ENCODE results near the gene THAP3. TPM values are rescaled to one million over a fixed set of nuclear protein-coding genes. Genes with fewer than 3 reads are reported as not detected.

Gene THAP3
- total and polyA plus RNA-seq, 2 donors (not counting 1 experiment from before 2014, with no cell fraction given) = 20.2 to 30.4 TPM

DNA sequence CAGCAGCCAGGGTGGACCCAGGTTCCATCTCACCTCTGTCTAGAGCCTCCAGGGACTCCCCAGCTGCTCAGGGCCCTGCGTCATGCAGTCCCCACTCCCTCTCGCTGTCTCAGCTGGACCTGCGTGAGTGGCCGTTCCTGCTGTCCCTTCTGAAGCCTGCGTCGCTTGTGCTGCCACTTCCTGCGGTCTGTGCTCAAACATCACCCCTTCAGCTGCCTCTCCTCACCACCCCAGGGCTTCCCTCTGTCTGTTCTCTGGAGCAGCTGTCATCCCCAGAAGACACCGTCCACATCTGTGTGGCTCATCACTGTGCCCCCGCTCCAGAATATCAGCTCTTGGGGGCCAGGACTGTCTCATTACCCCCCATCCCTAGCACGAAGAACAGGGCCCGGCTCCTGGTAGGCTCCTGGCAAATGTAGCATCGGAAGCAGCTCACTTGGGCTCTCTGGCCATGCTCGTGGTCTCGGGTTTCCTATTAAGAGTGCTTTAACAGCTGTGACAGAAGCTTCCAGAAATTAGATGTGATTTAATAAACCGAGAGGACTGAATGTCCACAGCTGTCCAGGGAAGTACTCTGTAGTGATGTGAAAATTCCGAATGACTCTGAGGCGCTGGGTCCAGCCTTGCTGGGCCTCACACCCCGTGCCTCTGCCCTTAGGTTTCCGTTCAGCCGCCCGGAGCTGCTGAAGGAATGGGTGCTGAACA, 3.3 kb downstream of the THAP3 start:
- Histone ChIP-seq H3K27ac (ENCODE audit: low read length in 2 of 2) (no peak overlapping the region), H4K20me1 (ENCODE audit: control insufficient read depth, insufficient read depth, low read length, poor library complexity, severe bottlenecking) (peaks cover 40% of the 10 kb centered on the region), H3K27me3 (replicated peaks in 1 of 4; ENCODE audit: control extremely low read depth in 1 of 4, control insufficient read depth in 3 of 4, insufficient read depth in 4 of 4, low read length in 3 of 4) (no peaks in the 10 kb centered on the region), H2AFZ (ENCODE audit: insufficient read depth, low read depth, low read length, poor library complexity, severe bottlenecking) (no peak overlapping the region), H3K4me3 (ENCODE audit: control extremely low read depth in 1 of 5, extremely low read depth in 1 of 5, insufficient read depth in 1 of 5, low read depth in 2 of 5, low read length in 4 of 5) (no peak overlapping the region), H3K79me2 (ENCODE audit: control insufficient read depth, insufficient read depth, low read length) (peaks cover 46% of the 10 kb centered on the region), H3K4me1 (ENCODE audit: control insufficient read depth in 2 of 2, insufficient read depth in 2 of 2, low read length in 2 of 2) (peaks cover 13 to 32% of the 10 kb centered on the region in 2 donors), H3K9ac (ENCODE audit: low read length) (no peak overlapping the region), H3K4me2 (replicated peaks; ENCODE audit: low read depth, low read length, poor library complexity, severe bottlenecking) (no peak overlapping the region), H3K36me3 (replicated peaks in 1 of 2; ENCODE audit: control extremely low read depth in 1 of 2, control insufficient read depth in 1 of 2, extremely low read depth in 1 of 2, insufficient read depth in 2 of 2, low read length in 1 of 2) (peaks cover 3 to 33% of the 10 kb centered on the region in 2 experiments), H3K9me3 (ENCODE audit: control extremely low read depth in 1 of 3, control insufficient read depth in 2 of 3, insufficient read depth in 1 of 3, low read length in 2 of 3) (no peaks in the 10 kb centered on the region)
- H3K4me3 Mint-ChIP-seq = peak overlapping the region; percentile 79
- no peaks in the 10 kb centered on the region for H3K9me3 Mint-ChIP-seq (ENCODE audit: insufficient read depth)
- CTCF ChIA-PET = interaction anchor here (0.7 kb wide), 1 partner anchor 74 kb away, joined by 3 read pairs; the partner anchor contains the start of gene NOL9
- TF ChIP-seq, protein P1, sequence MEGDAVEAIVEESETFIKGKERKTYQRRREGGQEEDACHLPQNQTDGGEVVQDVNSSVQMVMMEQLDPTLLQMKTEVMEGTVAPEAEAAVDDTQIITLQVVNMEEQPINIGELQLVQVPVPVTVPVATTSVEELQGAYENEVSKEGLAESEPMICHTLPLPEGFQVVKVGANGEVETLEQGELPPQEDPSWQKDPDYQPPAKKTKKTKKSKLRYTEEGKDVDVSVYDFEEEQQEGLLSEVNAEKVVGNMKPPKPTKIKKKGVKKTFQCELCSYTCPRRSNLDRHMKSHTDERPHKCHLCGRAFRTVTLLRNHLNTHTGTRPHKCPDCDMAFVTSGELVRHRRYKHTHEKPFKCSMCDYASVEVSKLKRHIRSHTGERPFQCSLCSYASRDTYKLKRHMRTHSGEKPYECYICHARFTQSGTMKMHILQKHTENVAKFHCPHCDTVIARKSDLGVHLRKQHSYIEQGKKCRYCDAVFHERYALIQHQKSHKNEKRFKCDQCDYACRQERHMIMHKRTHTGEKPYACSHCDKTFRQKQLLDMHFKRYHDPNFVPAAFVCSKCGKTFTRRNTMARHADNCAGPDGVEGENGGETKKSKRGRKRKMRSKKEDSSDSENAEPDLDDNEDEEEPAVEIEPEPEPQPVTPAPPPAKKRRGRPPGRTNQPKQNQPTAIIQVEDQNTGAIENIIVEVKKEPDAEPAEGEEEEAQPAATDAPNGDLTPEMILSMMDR (IDR thresholded peaks at IDR 0.05) = no peak
- no peak for TF ChIP-seq EZH2 (IDR thresholded peaks at IDR 0.05; ENCODE audit: borderline replicate concordance, insufficient read depth, low read depth, low read length, poor library complexity, severe bottlenecking)
- H3K27me3 Mint-ChIP-seq = no peaks in the 10 kb centered on the region
- over 99% methylated on average over 21 of the region's 21 CpGs for WGBS (ENCODE audit: insufficient coverage)
- intact Hi-C loops (cut with micrococcal nuclease) = loop anchor here (5.0 kb wide), 1 partner anchor 74 kb away; the partner anchor contains the start of gene DNAJC11
- ATAC-seq (ENCODE audit: low read depth) (no peak), DNase-seq (no peak)
- no peak overlapping the region for H3K27ac Mint-ChIP-seq
- POLR2A ChIA-PET = no interaction called here
- H3K4me1 Mint-ChIP-seq = peaks cover 31% of the 10 kb centered on the region

- WGBS (ENCODE audit: insufficient coverage) = 90% methylated on average over 7 of the region's 12 CpGs
- H3K4me1 ChIP-seq (ENCODE audit: control insufficient read depth in 2 of 2, insufficient read depth in 2 of 2, low read length in 2 of 2) = peaks cover 13 to 32% of the 10 kb centered on the region in 2 donors
- no peak overlapping the region for H3K4me3 Mint-ChIP-seq
- H3K9me3 Mint-ChIP-seq (ENCODE audit: insufficient read depth) = no peaks in the 10 kb centered on the region
- no peak overlapping the region for H3K4me3 ChIP-seq (ENCODE audit: control extremely low read depth in 1 of 5, extremely low read depth in 1 of 5, insufficient read depth in 1 of 5, low read depth in 2 of 5, low read length in 4 of 5)
- ATAC-seq (ENCODE audit: low read depth) = no peak
- H3K9me3 ChIP-seq (ENCODE audit: control extremely low read depth in 1 of 3, control insufficient read depth in 2 of 3, insufficient read depth in 1 of 3, low read length in 2 of 3) = no peaks in the 10 kb centered on the region
- CTCF ChIA-PET = no interaction called here
- intact Hi-C loops (cut with micrococcal nuclease) = loop anchor here (5.0 kb wide), 1 partner anchor 73 kb away; the partner anchor contains the start of gene DNAJC11
- no peak for DNase-seq
- no peak overlapping the region for H2AFZ ChIP-seq (ENCODE audit: insufficient read depth, low read depth, low read length, poor library complexity, severe bottlenecking)
- no peak overlapping the region for H3K27ac Mint-ChIP-seq
- peaks cover 3 to 38% of the 10 kb centered on the region in 2 experiments for H3K36me3 ChIP-seq (replicated peaks in 1 of 2; ENCODE audit: control extremely low read depth in 1 of 2, control insufficient read depth in 1 of 2, extremely low read depth in 1 of 2, insufficient read depth in 2 of 2, low read length in 1 of 2)
- H4K20me1 ChIP-seq (ENCODE audit: control insufficient read depth, insufficient read depth, low read length, poor library complexity, severe bottlenecking) = peaks cover 40% of the 10 kb centered on the region
- POLR2A ChIA-PET = no interaction called here
- no peak overlapping the region for H3K9ac ChIP-seq (ENCODE audit: low read length)
- peaks cover 29% of the 10 kb centered on the region for H3K4me1 Mint-ChIP-seq
- no peak overlapping the region for H3K27ac ChIP-seq (ENCODE audit: low read length in 2 of 2)
- no peaks in the 10 kb centered on the region for H3K27me3 ChIP-seq (replicated peaks in 1 of 4; ENCODE audit: control extremely low read depth in 1 of 4, control insufficient read depth in 3 of 4, insufficient read depth in 4 of 4, low read length in 3 of 4)
- no peaks in the 10 kb centered on the region for H3K27me3 Mint-ChIP-seq
- no peak overlapping the region for H3K4me2 ChIP-seq (replicated peaks; ENCODE audit: low read depth, low read length, poor library complexity, severe bottlenecking)
- H3K79me2 ChIP-seq (ENCODE audit: control insufficient read depth, insufficient read depth, low read length) = peaks cover 46% of the 10 kb centered on the region
- TF ChIP-seq, protein P1 (IDR thresholded peaks at IDR 0.05) = no peak
- TF ChIP-seq EZH2 (IDR thresholded peaks at IDR 0.05; ENCODE audit: borderline replicate concordance, insufficient read depth, low read depth, low read length, poor library complexity, severe bottlenecking) = no peak
Observed at GRCh38 chr1:6628971-6629479, 4.4 kb downstream of the THAP3 start.
